Activated CD4-positive, alpha-beta T cell treated with anti-CD3 and anti-CD28 coated beads for 1 hour (primary cell): Measurements from ENCODE around the gene VMP1.
"Not testable (repeated sequence)": the region's sequence is repeated elsewhere in the genome, so short reads cannot be mapped to it uniquely, and the experiment has no call there.

Source experiments
- DNase-seq: peaks from one replicate; pipeline ENCODE4 v3.0.0-alpha.2; 2020

The VMP1 gene

GRCh38 chr17:59842901-59843652 lies 135.6 kb downstream of the VMP1 start:
- peak; percentile 74 for DNase-seq

- DNase-seq, result no peak
These were observed 137.6 kb downstream of the VMP1 start for GRCh38 chr17:59844884-59845594.

- DNase-seq, result peak; percentile 28
These were observed 138.3 kb downstream of the VMP1 start for GRCh38 chr17:59845595-59846393.

DNA sequence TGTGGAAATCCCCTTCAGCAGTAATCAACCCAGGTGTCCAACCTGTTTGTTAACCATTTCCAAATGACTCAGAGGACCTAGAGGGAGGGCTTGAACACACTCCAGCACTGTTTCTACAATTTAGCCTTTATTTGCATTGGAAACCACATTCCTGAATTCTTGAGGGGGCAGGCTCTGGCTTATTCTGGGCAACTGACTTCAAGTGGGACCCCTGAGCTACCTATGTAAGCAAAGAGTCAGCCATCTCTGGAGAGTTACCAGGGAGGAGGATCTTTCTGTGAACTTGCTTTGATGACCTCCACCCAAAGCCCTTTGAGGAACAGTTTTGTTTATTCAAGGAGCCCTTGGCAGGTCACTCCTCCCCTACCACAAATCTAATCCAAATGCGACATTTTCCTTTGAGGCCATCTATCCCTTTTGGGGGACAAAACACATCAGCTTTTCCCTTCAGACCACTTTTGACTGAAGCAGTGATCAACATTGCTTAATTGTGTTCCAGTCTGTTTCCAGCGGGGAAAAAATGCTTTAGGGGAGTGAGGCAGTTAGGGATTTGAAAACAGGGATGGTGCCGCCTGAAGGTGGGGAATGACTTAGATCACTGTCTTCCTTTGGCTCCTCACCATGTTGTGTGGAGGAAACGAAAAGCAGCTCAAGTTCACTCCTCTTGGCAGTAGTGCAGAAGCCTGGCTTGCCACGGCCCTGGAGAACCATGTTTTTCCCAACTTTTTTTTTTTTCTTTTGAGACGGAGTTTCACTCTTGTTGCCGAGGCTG lies 139.1 kb downstream of the VMP1 start:
- no peak for DNase-seq

DNA sequence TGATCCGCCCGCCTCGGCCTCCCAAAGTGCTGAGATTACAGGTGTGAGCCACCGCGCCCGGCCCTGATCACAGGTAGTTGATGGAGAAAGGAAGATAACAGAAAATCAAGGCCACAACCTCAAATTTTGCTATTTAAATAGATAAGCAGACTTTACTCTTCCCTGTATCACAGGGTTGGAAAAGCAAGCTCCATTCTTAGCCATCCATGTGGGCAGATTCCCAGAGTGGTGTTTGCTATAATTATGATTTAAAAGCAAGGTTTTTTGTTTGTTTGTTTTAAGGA lies 140.9 kb downstream of the VMP1 start:
- no peak for DNase-seq

- no peak for DNase-seq
These were observed 141.3 kb downstream of the VMP1 start for GRCh38 chr17:59848778-59849177.

GRCh38 chr17:59850311-59850710 lies 142.9 kb downstream of the VMP1 start:
- DNase-seq, result not testable (repeated sequence)

- DNase-seq, result no peak
These were observed 144.3 kb downstream of the VMP1 start for GRCh38 chr17:59851439-59852375.

DNA sequence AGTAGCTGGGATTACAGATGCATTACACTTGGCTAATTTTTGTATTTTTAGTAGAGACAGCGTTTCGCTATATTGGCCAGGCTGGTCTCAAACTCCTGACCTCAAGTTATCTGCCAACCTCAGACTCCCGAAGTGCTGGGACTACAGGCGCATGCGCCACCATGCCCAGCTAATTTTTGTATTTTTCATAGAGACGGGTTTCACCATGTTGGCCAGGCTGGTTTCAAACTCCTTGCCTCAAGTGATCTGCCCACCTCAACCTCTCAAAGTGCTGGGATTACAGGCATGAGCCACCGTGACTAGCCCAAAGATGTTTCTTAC lies 145.4 kb downstream of the VMP1 start:
- not testable (repeated sequence) for DNase-seq

DNA sequence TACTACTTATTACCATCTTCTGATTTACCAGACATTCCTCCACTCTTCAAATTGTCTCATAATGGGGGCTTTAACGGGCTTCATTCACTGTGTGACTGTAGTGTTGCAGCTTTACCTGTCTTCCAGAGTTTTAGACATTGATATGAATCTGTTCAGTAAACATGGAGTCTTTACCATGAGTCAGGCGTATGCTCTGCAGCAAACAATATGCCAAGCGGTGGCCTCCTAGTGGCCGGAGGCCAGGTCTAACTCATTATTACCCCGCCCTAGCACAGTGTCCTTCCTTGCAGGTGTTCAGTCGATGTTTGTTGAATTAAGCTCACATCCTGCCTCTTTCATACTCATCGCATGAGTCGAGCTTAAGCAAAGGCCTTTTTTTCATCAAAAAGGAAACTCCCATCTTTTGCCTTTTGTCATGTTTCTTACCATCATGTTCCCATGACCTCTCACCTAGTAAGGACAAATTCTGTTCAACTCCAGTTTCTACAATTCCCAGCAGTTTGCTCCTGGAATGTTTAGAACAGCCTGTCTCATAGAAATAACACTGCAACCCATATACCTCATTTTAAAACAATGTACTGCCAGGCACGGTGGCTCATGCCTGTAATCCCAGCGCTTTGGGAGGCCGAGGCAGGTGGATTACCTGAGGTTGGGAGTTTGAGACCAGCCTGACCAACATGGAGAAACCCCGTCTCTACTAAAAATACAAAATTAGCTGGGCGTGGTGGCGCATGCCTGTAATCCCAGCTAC lies 145.9 kb downstream of the VMP1 start:
- DNase-seq, result peak; percentile 49

GRCh38 chr17:59853919-59854729 lies 146.7 kb downstream of the VMP1 start:
- not testable (repeated sequence) for DNase-seq

DNA sequence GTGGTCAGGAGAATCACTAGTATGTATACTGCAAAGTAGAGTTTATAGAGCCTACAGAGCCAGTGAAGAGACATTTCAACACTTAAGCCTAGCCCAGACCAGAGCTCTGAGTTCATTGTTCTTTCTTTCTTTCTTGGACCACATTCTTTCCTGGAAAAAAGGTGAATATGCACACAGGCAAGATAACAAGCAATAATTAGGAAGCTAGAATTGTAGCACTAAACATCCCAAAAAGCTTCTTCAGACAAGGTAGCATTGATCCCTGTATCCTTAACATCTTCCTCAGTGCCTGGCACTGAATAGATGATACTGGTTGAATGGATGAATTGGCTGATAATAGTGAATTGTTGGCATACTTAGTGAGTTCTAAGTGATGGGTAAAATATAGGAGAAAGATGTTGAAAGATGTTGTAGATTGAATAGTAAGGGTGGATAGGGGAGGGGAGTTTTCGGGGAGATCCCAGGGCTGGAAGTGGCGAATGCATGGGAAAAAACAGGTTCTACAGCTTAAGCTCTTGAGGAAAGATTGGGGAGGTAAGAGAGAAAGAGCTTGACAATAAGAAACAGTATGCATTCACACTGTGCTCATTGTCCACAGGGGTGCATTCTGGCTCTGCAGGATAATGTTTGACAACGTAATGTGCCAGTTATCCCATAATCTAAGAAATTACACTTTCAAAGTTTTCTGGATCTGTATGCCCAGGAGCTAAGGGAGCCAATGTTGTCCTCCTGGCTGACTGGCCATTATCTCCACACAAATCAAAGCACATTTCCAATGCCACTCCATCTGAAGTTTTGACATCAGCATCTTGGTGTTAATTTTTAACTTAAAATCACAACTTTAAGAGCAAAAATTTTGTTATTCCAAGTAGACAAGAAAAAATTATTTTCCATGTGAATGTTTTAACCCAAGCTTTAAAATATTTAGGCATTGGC lies 149.7 kb downstream of the VMP1 start:
- no peak for DNase-seq

GRCh38 chr17:59858167-59858816 lies 150.8 kb downstream of the VMP1 start:
- DNase-seq, result no peak

GRCh38 chr17:59858932-59859331 lies 151.5 kb downstream of the VMP1 start:
- no peak for DNase-seq

DNA sequence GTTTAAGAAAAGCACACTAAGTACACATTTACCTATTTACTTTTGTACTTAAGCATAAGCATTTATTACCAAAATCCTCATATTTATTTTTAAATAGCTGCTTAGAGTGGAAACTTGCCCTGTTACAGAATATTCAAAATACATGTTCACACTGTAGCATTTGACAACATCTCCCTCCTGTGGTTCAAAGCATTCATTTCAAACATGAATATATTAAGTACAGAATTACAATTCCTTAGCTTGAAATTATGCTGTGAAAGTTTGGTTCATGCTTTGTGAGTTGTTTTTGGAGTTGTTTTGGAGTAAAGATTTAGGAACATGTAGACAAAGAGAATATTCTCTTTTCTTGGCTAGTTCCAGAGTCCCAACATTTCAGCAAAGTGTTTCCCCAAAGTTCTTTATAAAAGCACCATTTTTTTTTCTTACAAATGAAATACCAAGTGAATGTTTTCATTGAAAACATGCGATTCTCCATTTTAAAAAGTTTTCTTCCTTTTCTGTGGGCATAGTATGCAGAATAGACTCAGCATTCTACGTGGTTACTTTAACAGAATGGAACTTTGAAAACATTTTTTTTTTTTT lies 152.1 kb downstream of the VMP1 start:
- DNase-seq, result no peak

- no peak for DNase-seq
These were observed 156.2 kb downstream of the VMP1 start for GRCh38 chr17:59863616-59864015.

DNA sequence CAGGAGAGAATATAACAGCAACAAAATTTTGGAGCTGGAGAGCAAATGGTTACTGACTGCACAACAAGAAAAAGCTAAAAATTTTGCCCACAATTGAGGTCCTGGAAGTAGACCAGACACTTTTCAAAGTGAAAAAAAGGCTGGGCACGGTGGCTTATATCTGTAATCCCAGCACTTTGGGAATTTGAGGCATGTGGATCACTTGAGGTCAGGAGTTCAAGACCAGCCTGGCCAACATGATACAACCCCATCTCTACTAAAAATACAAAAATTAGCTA lies 162.4 kb downstream of the VMP1 start:
- DNase-seq, result no peak

GRCh38 chr17:59870482-59870881 lies 163.0 kb downstream of the VMP1 start:
- DNase-seq, result no peak

DNA sequence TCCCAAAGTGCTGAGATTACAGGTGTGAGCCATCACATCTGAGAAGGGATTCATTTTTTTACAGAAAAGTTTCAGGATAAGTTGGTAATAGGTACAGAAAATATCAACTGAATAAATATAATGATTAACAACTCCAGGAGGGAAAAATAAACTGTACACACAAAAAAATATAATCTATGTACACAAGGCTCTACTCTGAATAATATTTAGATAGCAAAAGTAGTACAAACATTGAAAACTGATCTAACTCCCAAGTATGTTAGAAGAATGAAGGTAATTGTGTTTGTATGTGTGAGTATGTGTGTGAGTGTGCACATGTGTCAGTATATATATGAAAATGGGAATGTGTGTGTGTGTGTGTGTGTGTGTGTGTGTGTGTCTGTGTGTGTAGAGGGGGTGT lies 164.9 kb downstream of the VMP1 start:
- no peak for DNase-seq
